Right atrium auricular region (tissue), 2 donors: ENCODE data around the gene TTC14. TPM values are rescaled to one million over a fixed set of nuclear protein-coding genes. Genes with fewer than 3 reads are reported as not detected.

Experiments used
- DNase-seq: peaks from one replicate; pipeline ENCODE4 v3.0.0-alpha.2; 2019; ENCODE audit warnings: low spot score
- H3K27ac ChIP-seq, 2 donors: fragments of 200-600 bp; sonication (generic); 1 replicate in 1 of 2; 2 replicates in 1 of 2; pipeline ENCODE4 v1.5.1; 2016 to 2019
- H3K27me3 ChIP-seq, 2 donors: fragments of 200-600 bp; sonication (generic); one replicate each; pipeline versions ENCODE4 v1.5.1 to v1.6.0; 2017 to 2019
- H3K36me3 ChIP-seq: fragments of 200-600 bp; sonication (generic); one replicate; pipeline ENCODE4 v1.5.1; 2016
- H3K4me1 ChIP-seq, 2 donors: fragments of 200-600 bp; sonication (generic); one replicate each; pipeline versions ENCODE4 v1.5.1 to v1.6.0; 2017 to 2019
- H3K4me3 ChIP-seq, 2 donors: fragments of 200-600 bp; sonication (generic); 1 replicate in 1 of 2; 2 replicates in 1 of 2; pipeline ENCODE4 v1.5.1; 2017 to 2019; ENCODE audit warnings: mild to moderate bottlenecking in 1 of 2, moderate library complexity in 1 of 2
- H3K9me3 ChIP-seq, 2 donors: fragments of 200-600 bp; sonication (generic); one replicate each; pipeline ENCODE4 v1.5.1; 2019
- CTCF ChIP-seq, 2 donors: fragments of 200-600 bp; sonication (generic); IDR thresholded peaks; one replicate each; pipeline ENCODE4 v1.5.1; 2019; ENCODE audit warnings: antibody characterized with exemption in 2 of 2
- total RNA-seq, 2 donors: library from RNA; depleted of rRNA; stranded (reverse); fragments of >200 nt; gene quantifications; one replicate each; pipeline ENCODE4 v1.1.0, GENCODE V29; 2016

Gene TTC14
- total RNA-seq, 2 donors from 2014 or later = 10.6 to 20.4 TPM

GRCh38 chr3:180619723-180620122, 17.8 kb downstream of the TTC14 start:
- no peak for TF ChIP-seq CTCF (IDR thresholded peaks at IDR 0.05)
- no peak overlapping the region for H3K4me3 ChIP-seq

DNA sequence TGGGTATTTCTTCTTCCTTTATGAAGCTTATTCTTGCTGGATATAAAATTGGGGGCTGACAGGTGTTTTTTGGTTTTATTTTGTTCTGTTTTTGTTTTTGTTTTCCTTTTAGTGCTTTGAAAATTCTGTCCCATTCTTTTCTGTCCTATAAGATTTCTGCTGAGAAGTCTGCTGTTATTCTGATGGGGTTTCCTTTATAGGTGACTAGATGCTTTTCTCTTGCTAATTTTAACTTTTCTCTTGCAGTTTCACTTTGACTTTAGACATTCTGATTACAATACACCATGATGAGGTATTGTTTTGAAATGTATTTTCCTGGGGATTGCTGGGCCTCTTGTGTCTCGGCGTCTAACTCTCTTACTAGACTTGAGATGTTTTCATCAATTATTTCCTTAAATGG, 22.8 kb downstream of the TTC14 start:
- H3K4me3 ChIP-seq = no peak overlapping the region
- H3K9me3 ChIP-seq = no peaks in the 10 kb centered on the region
- H3K4me1 ChIP-seq = no peaks in the 10 kb centered on the region
- no peaks in the 10 kb centered on the region for H3K27me3 ChIP-seq
- no peaks in the 10 kb centered on the region for H3K36me3 ChIP-seq
- TF ChIP-seq CTCF (IDR thresholded peaks at IDR 0.05) = no peak
- no peak overlapping the region for H3K27ac ChIP-seq
- DNase-seq = no peak

More at GRCh38 chr3:180619723-180620122, 17.8 kb downstream of the TTC14 start:
- Histone ChIP-seq H3K27me3 (no peaks in the 10 kb centered on the region), H3K4me1 (no peaks in the 10 kb centered on the region), H3K27ac (no peak overlapping the region), H3K36me3 (no peaks in the 10 kb centered on the region), H3K9me3 (no peaks in the 10 kb centered on the region)
- DNase-seq = no peak

- H3K27ac ChIP-seq = no peak overlapping the region
- no peak for TF ChIP-seq CTCF (IDR thresholded peaks at IDR 0.05)
- no peaks in the 10 kb centered on the region for H3K27me3 ChIP-seq
- DNase-seq = no peak
- no peaks in the 10 kb centered on the region for H3K4me1 ChIP-seq
- no peaks in the 10 kb centered on the region for H3K36me3 ChIP-seq
- H3K9me3 ChIP-seq = no peaks in the 10 kb centered on the region
- H3K4me3 ChIP-seq = no peak overlapping the region
Observed at GRCh38 chr3:180626844-180627243, 24.9 kb downstream of the TTC14 start.

DNA sequence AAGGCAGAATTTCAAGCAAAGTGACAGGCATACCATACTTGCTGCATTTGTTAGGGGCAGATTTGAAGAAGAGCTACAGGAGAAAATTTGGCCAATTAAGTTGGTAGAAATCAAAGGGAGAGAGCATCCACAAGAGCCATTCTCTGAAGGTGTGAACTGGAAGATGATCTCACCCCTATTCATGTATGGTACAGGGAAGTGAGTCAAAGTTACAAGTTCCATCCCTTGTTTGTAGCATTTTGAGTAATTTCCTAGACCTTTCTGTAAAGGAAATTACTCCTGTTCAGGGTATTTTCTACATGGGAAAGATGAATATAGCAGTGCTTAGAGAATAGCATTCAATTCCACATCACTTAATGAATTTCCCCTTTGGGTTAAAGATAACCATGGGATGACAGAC, 28.4 kb downstream of the TTC14 start:
- Histone ChIP-seq H3K36me3 (no peaks in the 10 kb centered on the region), H3K27me3 (no peaks in the 10 kb centered on the region), H3K27ac (no peak overlapping the region), H3K9me3 (no peaks in the 10 kb centered on the region), H3K4me1 (no peaks in the 10 kb centered on the region), H3K4me3 (no peak overlapping the region)
- DNase-seq = no peak
- TF ChIP-seq CTCF (IDR thresholded peaks at IDR 0.05) = no peak

DNA sequence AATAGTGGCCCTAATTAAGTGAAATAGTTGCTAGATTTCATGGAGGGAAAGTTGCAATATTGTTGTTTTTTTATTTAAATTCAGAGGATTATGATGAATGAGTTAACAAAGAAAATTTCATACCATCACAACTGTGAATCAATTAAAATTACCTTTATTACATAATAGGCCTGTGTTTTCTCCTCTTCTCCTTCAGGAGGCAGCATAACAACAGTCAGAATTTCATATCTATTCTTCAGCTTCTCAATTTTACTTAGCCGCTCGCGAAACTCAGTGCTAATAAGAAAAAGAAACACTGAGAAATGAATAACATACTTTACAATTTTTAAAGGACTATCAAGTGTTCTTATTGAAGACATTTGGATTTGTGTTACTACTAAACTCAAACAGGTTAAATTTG, 29.4 kb downstream of the TTC14 start:
- TF ChIP-seq CTCF (IDR thresholded peaks at IDR 0.05) = no peak
- no peaks in the 10 kb centered on the region for H3K9me3 ChIP-seq
- no peaks in the 10 kb centered on the region for H3K4me1 ChIP-seq
- H3K27me3 ChIP-seq = no peaks in the 10 kb centered on the region
- no peaks in the 10 kb centered on the region for H3K36me3 ChIP-seq
- H3K27ac ChIP-seq = no peak overlapping the region
- no peak overlapping the region for H3K4me3 ChIP-seq
- no peak for DNase-seq

DNA sequence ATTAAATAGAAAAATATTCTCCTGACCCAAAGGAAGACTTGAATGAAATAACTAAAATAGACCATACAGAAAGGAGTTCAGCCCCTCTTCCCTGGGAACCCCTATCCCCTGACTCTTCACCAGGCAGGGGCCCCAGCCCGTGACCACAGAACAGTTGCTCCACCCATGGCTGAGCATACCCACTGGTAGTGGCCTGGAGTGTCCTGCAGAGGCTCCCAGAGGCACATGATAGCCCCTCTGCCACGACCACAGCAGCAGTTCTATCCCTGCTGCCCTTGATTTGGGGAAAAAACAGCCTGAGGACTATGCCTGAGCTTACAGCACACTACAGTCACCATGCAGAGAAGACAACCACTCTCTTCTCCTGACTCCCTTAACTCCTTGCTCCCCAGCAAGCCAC, 31.8 kb downstream of the TTC14 start:
- no peak overlapping the region for H3K4me3 ChIP-seq
- no peak overlapping the region for H3K27ac ChIP-seq
- H3K36me3 ChIP-seq = no peaks in the 10 kb centered on the region
- no peaks in the 10 kb centered on the region for H3K9me3 ChIP-seq
- no peak for TF ChIP-seq CTCF (IDR thresholded peaks at IDR 0.05)
- DNase-seq = no peak
- H3K27me3 ChIP-seq = no peaks in the 10 kb centered on the region
- H3K4me1 ChIP-seq = no peaks in the 10 kb centered on the region
